HepG2 (cell line): ENCODE data around the gene OR4E2. TPM values are rescaled to one million over a fixed set of nuclear protein-coding genes. Genes with fewer than 3 reads are reported as not detected.

Experiments used
- ATAC-seq: fragments of 200-7000 bp; cut with Tn5 transposase; 3 replicates; pipeline ENCODE4 v1.9.1; 2020; ENCODE audit warnings: mild to moderate bottlenecking, moderate library complexity
- BruUV-seq: library from RNA; stranded (reverse); fragments of 400-500 nt; replicated peaks from 2 replicates; lab custom pipeline; 2021; lab: Mats Ljungman, UMichigan
- CTCF ChIA-PET: fragments of 300-600 bp; formaldehyde crosslinking; extraction: SDS; loops from one replicate; lab custom pipeline; 2021; ENCODE audit warnings: low total read pairs, inconsistent platforms, low intra/inter-chr PET ratio; lab: Yijun Ruan, JAX
- POLR2A ChIA-PET: fragments of 350-600 bp; sonication (Branson Sonifier 250); formaldehyde crosslinking; loops from one replicate; lab custom pipeline; 2020; ENCODE audit warnings: antibody characterized with exemption, inconsistent platforms; lab: Yijun Ruan, JAX
- DNase-seq: peaks from one replicate; pipeline ENCODE4 v3.0.0-alpha.2; 2015; ENCODE audit warnings: low spot score
- FAIRE-seq: peaks from 3 replicates; lab custom pipeline; 2011; peaks lifted over from hg19 to GRCh38; lab: Jason Lieb, UNC
- H2AFZ ChIP-seq: one replicate; pipeline ENCODE4 v1.6.1; 2011; ENCODE audit warnings: low read length, inconsistent platforms
- H3K27ac ChIP-seq: fragments of 300-600 bp; 3 replicates; pipeline ENCODE4 v1.8.0; 2011; ENCODE audit warnings: mixed run types, mild to moderate bottlenecking, mixed read lengths, low read length, inconsistent platforms; ENCODE audit not compliant: insufficient read depth; ENCODE audit errors: extremely low read length
- H3K27me3 ChIP-seq, 2 experiments: fragments of 200-600 bp in 1 of 2; 2 replicates in 1 of 2; 3 replicates in 1 of 2; pipeline versions ENCODE4 v1.6.0 to v1.8.0; 2011; ENCODE audit warnings: low read length in 2 of 2, mild to moderate bottlenecking in 2 of 2, moderate library complexity in 2 of 2, inconsistent platforms in 1 of 2; ENCODE audit not compliant: insufficient read depth in 2 of 2, control insufficient read depth in 1 of 2
- H3K36me3 ChIP-seq, 2 experiments: fragments of 200-600 bp in 1 of 2; replicated peaks in 1 of 2; 2 replicates in 1 of 2; 3 replicates in 1 of 2; pipeline versions ENCODE4 v1.5.1 to v1.8.0; 2011; ENCODE audit warnings: low read length in 2 of 2, inconsistent platforms in 1 of 2; ENCODE audit not compliant: insufficient read depth in 2 of 2, control insufficient read depth in 1 of 2
- H3K4me1 ChIP-seq: 2 replicates; pipeline ENCODE4 v1.5.1; 2012; ENCODE audit warnings: low read length, inconsistent platforms; ENCODE audit not compliant: insufficient read depth
- H3K4me2 ChIP-seq: 2 replicates; pipeline ENCODE4 v1.6.0; 2011; ENCODE audit warnings: low read depth, low read length, inconsistent platforms
- H3K4me3 ChIP-seq, 3 experiments: fragments of 200-600 bp in 1 of 3; sonication (generic), shearing (Covaris generic) in 1 of 3; replicated peaks in 1 of 3; 2 replicates each; pipeline ENCODE4 v1.5.1; 2011 to 2016; ENCODE audit warnings: low read length in 3 of 3, inconsistent platforms in 2 of 3, low read depth in 2 of 3, mild to moderate bottlenecking in 2 of 3, control low read depth in 1 of 3, mixed read lengths in 1 of 3; ENCODE audit not compliant: insufficient read depth in 1 of 3
- H3K79me2 ChIP-seq: one replicate; pipeline ENCODE4 v1.6.1; 2011; ENCODE audit warnings: low read length, inconsistent platforms; ENCODE audit not compliant: insufficient read depth
- H3K9ac ChIP-seq: 2 replicates; pipeline ENCODE4 v1.6.0; 2011; ENCODE audit warnings: mild to moderate bottlenecking, low read depth, low read length, inconsistent platforms; ENCODE audit not compliant: insufficient read depth
- H3K9me3 ChIP-seq: 2 replicates; pipeline ENCODE4 v1.5.1; 2012; ENCODE audit warnings: mild to moderate bottlenecking, low read length
- H4K20me1 ChIP-seq: 2 replicates; pipeline ENCODE4 v1.6.0; 2011; ENCODE audit warnings: inconsistent platforms, mild to moderate bottlenecking, low read length, moderate library complexity; ENCODE audit not compliant: insufficient read depth
- CTCF ChIP-seq: sonication (generic); formaldehyde crosslinking; IDR thresholded peaks from 2 replicates; pipeline ENCODE4 v1.5.0; 2020; ENCODE audit warnings: mild to moderate bottlenecking, missing genetic modification reagents, moderate library complexity
- KDM5B ChIP-seq: sonication (generic); formaldehyde crosslinking; IDR thresholded peaks from 2 replicates; pipeline ENCODE4 v1.4.0; 2020; ENCODE audit warnings: missing genetic modification reagents, mild to moderate bottlenecking, borderline replicate concordance
- SIX4 ChIP-seq: sonication (generic); formaldehyde crosslinking; IDR thresholded peaks from 2 replicates; pipeline ENCODE4 v1.4.0; 2020; ENCODE audit warnings: missing genetic modification reagents
- ZSCAN5A ChIP-seq: sonication (generic); formaldehyde crosslinking; IDR thresholded peaks from 2 replicates; pipeline ENCODE4 v1.8.0; 2022; ENCODE audit warnings: mild to moderate bottlenecking, missing genetic modification reagents, borderline replicate concordance
- WGBS: methylation state at CpG from one replicate; pipeline ENCODE4 v1.1.6; 2017; ENCODE audit warnings: low lambda C conversion rate; 5-methylcytosine and 5-hydroxymethylcytosine counted together
- in situ Hi-C: cut with HindIII; loops from 2 replicates; pipeline ENCODE4 v1.10.0; 2017; ENCODE audit warnings: low pct_unique_long_range_greater_than_20kb; ENCODE audit not compliant: extremely low pct_ligation_motif_present
- intact Hi-C: fragments of 100-400 bp; cut with micrococcal nuclease; formaldehyde crosslinking; loops from one replicate; pipeline ENCODE4 v1.10.0; 2022; ENCODE audit not compliant: unreplicated experiment
- polyA plus RNA-seq, 8 experiments: library from polyadenylated mRNA; depleted of rRNA in 3 of 8; stranded (reverse) in 7 of 8; unstranded in 1 of 8; fragments of >200 nt; fragmentation: Illumina TruSeq in 4 of 8; extraction: Trizol in 4 of 8; gene quantifications; 2 replicates each; pipeline versions ENCODE4 v1.2.1 to v1.2.3, GENCODE V29; 2011 to 2016; ENCODE audit warnings: low read depth in 4 of 8, missing spikeins in 1 of 8, mixed read lengths in 1 of 8; ENCODE audit not compliant: insufficient read depth in 1 of 8
- total RNA-seq, 5 experiments: library from RNA; depleted of rRNA; stranded (reverse); fragments of >200 nt; fragmentation: Illumina TruSeq; extraction: Trizol; gene quantifications; 2 replicates each; pipeline ENCODE4 v1.2.3, GENCODE V29; 2016; ENCODE audit warnings: low read depth in 1 of 5

The OR4E2 gene
- total and polyA plus RNA-seq, 2 of the 13 experiments (the other 11 are each of a cell fraction or from before 2014, with no cell fraction given), result not detected

GRCh38 chr14:21612324-21612723 is 41.3 kb upstream of the OR4E2 start:
- Histone ChIP-seq H3K9ac (no peak overlapping the region), H3K27ac (no peak overlapping the region), H3K79me2 (no peaks in the 10 kb centered on the region), H3K27me3 (0 out of 5 replicates have a peak, but pooled peaks cover 0 to 12% of the 10 kb centered on the region in 2 experiments), H3K4me1 (no peaks in the 10 kb centered on the region)
- ATAC-seq, result peak; percentile 54
- TF ChIP-seq KDM5B (CRISPR knock-in tag), result no peak
- no peak for TF ChIP-seq ZSCAN5A (CRISPR knock-in tag)
- no peak for TF ChIP-seq SIX4 (CRISPR knock-in tag)
- 0 out of 2 replicates have a peak, but pooled peaks have one; percentile 18 for TF ChIP-seq CTCF (CRISPR knock-in tag)
- TF ChIP-seq, all 625 proteins: peak for 1
- Histone ChIP-seq H3K36me3 (no peaks in the 10 kb centered on the region), H3K9me3 (no peaks in the 10 kb centered on the region), H3K4me2 (no peak overlapping the region), H4K20me1 (no peaks in the 10 kb centered on the region), H3K4me3 (no peak overlapping the region), H2AFZ (no peak overlapping the region)
- no TSS peak for BruUV-seq
- ChIA-PET POLR2A (no interaction called here), CTCF (no interaction called here)
- in situ Hi-C loops (loop anchor here (25.0 kb wide), 1 partner anchor 100 kb away; no protein-coding TSS in a partner anchor), intact Hi-C loops (no loop called here)
- DNase-seq (no peak), FAIRE-seq (no peak)
- WGBS, result 1% methylated on average over 6 of the region's 6 CpGs
